Activated T-cell treated with anti-CD3 and anti-CD28 coated beads for 48 hours (primary cell): ENCODE measurements around the gene DNAH11.

ENCODE experiments used
- DNase-seq: peaks from one replicate; pipeline ENCODE4 v3.0.0-alpha.2; 2020; ENCODE audit warnings: low read depth

Gene DNAH11

DNA sequence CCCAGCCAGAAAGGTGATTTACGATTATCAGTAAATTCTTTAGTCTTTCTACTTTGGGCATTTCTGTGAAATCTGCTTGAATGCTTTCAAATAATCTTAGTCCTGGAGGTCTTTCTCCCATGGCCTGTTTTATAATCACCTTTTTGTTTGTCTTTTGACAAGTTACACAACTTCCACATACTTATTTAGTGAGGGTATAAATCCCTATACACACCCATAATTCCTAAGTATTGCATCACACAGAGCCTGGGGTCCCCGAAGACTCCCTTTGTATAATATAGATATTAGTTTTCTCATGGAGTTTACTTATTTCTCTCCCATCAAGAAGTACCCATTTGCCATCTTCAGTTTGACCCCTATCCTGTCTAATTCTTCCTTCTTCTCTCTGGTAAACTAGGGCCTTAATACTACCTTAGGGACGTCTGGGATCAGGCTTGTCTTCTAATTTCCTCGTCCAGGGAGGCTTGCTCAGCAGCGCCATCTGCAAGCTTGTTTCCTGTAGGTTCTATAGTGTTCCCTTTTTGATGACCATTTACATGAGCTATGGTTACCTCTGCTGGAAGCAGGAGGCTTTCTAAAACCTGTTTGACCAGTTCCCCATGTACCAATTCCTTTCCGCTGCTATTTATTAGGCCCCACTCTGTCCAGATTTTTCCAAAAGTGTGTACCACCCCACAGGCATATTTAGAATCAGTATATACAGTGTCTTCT lies 8.1 kb downstream of the DNAH11 start:
- DNase-seq = no peak

DNA sequence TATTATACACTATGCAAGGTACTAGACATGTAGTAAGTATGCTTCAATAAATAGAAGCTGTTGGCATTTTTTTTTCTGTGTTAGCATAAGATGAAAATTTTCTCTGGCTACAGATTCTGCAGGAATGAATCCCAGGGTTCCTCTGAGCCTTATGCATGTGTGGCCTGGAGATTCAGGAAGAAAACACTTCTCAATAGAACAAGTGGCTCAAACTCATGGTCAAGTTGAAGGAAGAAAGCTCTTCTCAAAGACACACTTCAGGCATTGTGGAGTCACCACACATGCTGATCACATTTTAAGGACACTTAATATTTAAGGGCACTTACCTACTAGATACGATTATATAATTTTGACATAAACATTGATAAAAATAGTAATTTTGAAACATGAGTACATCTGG lies 19.5 kb downstream of the DNAH11 start:
- no peak for DNase-seq

DNA sequence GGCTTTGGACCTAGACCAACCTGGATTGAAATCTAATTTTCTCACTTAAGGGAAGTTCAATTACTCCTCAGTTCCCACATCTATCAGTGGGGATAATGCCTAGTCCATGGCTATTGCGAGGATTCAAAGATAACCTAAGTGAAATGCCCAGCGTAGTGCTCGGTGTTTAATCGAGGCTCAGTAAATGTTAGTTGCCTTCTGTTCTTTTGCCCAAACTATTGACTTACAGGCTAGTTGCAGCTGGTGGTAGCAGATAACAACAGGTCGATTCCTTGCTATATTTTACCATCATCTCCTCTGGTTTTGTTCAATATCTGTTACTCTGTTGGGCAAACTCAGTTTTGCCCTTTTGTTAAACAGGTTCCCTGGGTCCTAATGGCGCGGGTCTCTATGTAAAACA lies 22.8 kb downstream of the DNAH11 start:
- DNase-seq = no peak

DNA sequence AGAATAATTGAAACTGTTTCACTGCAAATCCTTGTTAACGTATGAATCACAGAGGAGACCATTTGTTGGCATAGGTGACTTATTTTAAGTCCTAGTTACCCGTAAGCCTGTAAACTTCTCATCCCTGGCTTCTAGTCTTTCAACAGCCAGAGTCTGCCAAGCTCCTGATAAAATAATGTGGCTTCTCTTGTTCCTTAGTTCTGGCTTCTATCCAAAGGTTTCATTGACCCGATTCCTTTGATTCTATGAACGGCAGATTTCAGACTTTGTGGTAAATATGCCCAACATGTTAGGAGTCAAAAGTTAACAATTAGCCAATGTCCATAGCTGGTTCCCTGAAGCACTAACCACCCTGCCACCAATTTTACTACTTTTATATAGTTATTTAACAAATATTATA lies 23.3 kb downstream of the DNAH11 start:
- no peak for DNase-seq

DNA sequence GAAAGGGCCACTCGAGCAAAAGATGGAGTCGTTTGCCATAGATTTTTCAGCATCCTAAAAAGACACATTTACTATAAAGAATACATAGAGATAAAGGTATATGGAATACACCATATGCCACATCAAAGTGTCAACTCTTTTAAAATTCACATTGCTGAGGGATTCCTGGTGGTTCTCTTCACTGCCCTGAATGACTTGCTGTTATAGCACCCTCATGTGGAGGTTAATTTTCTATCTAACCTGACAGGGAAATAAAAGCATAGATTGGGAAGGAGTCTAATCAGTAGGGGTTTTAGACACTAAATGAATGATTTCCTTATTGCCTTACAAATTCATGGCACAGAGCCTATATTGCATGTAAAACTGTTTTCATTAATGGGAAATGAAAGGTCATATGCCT lies 25.9 kb downstream of the DNAH11 start:
- no peak for DNase-seq

DNA sequence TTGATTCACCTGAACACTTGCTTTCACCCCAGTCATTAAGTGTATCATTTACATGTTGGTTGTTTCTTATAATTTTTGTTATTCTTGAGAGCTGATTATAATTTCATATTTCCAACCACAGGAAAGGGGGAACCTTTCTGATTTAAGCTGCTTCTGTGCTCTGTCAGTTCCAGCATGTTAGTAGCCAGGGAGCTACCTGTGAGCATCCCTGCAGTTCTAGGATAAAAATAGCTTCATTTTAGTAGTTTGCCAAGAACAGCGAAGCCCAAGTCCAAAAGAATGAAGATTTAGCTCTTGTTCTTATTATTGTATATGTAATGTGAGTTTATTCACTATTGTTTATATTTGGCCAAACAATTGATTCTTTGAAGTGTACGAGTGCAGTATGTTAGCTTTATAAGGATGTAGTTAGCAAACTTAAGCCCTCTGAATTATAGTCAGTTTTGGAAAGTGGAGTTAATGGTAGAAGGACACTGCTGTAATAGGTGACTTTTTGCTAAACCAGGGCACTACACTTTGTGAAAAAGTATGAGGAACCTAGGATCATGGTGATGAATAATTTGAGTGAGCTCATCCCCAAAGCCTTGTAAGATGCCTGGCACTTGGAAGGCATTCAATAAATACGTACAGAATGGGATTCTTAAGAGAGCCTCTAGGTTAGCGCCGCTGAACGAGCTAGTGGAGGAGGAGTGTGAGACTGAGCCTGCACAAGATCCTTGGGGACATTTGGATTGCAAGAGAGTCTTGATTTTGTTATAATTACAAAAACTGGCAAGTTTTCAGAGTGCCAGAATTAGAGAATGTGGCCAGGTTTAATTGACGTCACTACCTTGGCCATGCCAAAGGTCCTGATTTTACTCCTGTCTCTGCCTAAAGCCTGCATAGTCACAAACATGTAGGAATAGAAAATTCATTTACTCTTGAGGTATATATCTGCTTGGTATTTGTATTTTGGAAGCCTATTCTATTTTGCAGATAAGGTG lies 29.8 kb downstream of the DNAH11 start:
- no peak for DNase-seq

DNA sequence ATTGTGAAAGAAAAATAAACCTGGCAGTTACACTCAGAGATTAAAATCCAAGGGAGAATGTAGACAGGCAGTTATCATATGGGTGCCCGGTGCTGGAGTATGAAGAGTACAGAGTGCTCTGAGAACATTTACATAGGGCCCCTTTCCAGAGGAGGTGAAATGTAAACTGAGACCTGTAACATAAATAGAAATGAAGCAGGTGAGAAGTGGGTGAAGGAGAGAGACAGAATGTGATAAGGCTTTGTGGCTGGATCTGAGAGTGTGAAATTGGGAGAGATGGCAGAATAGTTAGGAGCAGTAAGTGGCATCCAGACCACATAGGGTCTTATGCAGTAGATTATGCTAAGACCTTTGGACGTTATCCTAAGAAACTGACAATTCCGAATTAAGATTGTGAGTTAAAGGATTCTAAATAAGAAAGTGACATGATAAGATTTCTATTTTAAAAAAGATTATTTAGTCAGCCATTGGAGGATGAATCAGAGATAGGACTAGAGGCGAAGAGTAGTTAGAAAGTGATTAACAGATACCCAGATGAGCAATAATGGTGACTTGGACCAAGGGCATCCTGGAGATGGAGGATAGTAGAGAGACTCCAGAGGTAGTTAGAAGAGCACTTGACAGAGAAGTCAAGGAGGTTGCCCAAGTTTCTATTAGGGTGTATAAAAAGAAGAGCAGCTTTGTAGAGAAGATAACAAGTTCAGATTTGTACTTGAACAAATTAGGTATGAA lies 36.7 kb downstream of the DNAH11 start:
- no peak for DNase-seq

DNA sequence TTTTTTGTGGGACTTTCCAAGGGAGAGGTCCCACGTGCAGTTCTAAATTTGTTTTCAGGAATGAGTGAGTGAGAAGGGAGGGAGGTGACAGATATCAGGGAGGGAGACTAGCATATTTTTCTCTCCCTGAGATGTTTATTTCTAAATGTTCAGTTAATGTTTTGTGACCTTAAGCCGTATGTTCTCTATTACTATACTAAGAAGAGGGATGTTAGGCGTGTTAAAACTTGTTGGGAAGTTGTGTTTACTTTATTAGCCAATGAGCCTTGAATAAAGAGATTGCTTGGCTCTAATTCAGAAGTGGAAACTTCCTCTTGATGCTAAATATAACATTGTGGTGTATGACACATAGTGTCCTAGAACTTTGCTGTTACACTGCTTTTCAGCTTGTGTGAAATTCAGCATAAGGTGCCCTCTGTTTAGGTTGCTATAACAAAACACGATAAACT lies 37.3 kb downstream of the DNAH11 start:
- DNase-seq = no peak

DNA sequence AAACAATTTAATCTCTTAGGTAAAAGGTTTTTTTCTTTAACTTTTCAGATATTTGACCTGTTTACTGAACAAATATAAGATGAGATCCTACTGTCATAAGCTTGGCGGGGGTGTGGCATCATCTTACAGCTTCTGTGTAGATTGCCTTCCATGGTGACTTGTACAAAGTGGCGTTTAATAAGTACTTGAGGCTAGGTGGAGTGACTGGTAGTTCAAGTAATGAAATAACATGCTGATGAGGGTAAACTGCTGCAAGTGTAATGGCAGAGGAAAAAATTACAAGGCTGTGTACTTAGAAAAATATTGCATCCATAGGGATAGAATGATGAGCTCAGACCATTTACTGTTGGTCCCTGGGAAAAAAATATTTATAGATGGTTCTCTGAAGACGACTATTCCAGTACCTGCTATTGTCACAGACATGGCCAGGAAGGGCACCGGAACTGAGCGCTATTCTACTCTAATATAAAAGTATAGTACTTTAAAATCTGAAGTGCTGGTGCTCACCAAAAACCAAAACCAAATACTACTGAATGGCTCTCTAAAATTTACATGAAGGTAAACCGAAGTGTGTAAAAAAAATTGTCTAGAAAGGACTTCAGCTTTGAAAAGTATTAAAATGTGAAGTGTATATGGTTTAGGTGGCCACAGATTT lies 42.4 kb downstream of the DNAH11 start:
- DNase-seq = no peak

DNA sequence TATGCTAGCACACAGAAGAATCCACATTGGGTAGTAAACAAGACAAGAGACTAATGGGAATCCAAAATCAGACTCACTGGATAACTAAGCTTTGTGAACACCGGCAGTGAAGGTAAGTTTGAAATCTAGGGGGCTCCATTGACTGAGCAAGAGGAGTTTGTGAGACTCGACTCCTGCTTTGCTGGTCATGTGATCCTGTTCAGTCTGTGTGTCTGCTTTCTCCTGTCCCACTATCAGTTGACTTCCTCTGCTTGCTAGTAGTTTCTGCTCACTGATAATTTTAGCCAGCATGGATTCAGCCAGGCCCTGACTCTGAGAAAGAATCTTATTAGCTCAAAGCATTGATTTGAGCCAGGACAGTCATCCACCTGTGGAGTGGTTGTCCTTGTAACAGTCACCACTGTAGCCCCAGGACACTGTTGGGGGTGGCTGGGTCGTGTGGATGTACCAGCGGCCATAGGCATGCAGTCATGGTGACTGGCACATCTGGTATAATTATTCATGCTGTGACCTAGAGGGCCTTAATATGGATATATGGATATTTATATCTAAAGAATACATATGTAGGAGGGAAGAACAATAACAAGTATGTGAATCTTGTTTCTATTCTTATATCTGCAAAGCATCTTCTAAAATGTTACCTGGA lies 44.4 kb downstream of the DNAH11 start:
- DNase-seq = no peak

DNA sequence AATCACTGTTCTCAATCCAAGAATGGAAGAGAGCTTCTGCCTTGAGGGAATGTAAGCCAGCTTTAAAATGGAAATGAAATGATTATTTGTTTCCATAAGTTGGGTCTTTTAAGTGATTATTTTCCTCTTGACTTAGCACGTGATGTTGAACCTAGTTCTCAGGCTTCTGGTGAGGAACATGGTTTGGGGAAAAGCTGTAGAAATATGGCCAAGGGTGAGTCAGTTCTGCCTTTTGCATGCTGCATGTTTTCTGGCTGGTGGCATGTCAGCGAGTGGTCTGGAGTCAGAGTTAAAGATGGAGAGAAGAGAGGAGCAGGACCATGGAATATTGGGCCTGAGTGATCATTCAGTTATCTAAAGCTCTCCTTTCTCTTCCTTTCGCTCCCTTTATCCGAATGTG lies 54.0 kb downstream of the DNAH11 start:
- no peak for DNase-seq

DNA sequence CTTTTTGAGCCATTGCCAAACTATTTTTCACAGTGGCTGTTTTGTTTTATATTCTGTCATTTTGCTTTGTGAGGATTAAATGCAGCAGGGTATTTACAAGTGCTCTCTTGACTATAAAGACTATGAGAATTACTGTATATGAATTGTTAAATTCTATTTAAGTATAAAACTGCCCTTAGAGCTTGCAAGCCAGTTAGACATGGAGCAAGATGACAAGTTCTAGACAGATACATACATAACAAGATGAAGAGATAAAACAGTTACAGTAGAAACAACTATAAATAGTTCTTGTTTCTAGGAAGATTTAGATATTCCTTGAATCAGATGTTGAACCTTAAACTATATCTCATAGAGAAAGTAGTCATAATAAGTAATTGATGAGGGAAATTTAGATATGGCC lies 60.6 kb downstream of the DNAH11 start:
- no peak for DNase-seq

DNA sequence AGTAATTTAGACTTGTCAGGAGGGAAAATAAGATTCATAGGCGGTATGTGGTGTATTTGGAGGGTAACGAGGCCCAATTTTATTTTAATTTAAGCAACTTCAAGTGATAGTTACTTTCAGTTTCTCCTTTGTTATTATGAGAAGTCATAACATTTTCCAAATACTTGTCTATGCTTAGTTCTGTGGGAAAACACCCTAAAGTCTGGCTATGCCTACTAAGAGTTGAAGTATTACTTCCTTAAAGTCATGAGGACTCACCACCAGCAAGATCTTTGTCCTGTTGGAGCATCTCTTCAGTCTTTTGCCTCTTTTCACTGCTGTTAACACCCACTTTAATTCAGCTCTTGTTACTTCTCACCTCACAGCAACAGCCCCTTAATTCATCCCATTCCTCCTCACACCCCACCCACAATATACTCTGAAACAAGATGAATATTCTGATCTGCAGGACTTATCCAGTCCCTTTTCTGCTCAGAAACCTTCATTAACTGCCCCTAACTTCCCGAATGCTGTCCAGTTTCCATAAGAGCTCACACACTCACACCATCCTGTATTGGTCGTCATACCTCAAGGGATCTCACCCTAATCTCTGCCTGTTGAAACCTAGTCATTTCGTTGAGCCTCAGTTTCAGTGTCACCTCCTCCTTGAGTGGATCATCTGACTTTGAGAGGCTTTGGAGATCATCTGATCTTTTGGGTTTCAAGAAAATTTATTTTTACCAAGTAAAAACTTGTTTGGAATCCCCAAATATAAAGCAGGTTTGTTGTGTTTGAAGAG lies 61.3 kb downstream of the DNAH11 start:
- no peak for DNase-seq

DNA sequence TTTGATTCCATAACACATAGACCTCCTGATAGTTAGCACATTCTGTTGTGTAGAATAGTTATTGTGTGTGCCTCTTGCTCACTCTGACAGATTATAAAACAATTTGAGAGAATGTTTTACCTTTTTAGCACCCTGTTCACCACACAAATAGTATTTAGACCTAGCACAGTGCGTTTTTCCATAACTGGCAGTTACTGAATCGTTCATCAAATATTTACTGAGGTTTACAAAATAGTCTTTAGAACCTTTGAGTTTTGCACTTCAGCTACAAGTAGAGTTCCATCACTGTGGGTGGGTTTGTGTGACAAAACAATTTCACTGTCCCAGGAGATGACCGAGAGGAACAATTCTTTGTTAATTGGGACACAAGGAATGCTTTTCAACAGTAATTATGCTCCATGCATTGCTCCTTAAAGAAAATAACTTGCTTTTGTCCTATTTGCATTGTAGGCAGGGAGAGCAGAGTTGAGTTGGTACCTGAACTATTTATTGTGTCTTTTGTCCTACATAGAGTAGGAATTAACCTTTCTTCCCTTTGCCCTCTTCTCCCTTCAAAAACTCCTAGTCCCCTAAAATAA lies 62.3 kb downstream of the DNAH11 start:
- DNase-seq = no peak

DNA sequence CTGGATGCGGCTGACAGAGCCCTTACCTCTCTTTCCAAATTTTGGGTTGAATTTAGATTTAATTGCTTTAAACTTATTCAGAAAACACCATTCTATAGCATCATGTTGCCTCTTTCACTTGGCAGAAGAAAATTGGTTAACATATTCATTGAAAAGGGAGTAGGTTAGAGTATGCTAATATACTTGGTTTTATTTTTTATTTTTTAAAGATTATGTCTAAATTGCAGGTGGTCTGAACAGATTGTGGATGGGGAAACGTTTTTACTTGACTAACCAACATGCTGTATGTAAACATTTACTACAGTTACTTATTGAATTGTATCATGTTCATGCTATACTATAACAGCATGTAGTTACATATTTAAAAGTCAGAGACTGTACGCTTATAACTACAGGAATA lies 65.6 kb downstream of the DNAH11 start:
- DNase-seq = no peak

DNA sequence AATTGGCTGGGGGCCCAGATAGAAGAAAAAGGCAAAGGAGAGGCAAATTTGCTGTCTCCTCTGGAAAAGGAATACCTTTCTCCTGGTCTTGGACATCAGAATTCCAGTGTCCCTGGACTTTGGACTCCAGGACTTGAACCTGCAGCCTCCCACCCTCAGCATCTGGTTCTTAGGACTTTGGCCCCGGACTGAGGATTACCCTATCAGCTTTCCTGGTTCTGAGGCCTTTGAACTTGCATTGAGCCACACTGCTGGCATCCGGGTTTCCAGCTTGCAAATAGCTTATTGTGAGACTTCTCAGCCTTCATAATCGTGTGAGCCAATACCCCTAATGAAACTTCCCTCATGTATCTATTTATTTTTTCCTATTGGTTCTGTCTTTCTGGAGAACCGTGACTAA lies 68.3 kb downstream of the DNAH11 start:
- DNase-seq = no peak

DNA sequence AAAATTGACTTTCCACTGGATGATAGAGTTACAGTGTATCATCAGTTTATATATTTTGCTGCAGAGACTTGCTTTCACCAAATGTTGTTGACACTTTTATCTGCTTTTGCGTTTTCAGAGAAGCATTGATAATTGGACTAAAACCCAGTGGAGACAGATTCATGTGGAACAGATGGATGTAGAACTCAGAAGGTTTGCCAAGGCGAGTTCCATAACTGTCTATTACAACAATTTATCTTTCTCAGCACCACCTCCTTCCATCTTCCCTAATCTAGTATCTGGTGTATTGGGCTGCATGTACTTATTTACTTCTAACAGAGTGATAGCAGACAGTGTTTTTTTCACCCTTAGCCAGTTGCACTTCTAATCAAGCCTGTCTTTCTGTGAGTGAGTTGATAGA lies 73.3 kb downstream of the DNAH11 start:
- no peak for DNase-seq

DNA sequence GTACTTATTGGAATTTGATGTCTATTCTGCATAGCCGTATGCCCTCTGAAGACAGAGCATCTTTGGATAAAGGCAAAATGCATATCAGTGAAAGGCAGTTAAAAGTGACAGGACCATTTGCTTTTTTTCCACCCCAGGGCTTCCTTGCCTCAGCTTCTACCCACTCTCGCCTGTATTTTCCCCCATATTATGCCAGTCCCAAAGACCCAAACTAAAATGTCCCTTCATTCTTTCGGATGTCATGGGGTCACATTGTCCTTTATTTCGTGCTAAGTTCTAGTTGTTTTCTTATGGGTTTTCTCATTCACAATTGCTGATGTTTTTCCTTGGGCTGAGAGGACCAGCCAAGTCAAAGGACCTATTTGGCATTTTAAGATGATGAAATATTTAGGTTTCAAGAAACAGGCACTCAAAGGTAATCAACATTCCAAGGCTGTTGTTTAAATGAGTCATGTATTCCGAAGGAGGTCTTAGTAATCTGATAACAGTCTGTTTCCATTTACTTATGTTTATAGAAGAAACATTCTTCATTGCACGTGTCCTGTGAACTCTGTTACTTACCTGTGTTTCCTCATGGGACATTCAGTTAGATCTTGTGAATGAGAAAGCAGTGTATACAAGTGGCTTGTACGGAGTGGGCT lies 74.1 kb downstream of the DNAH11 start:
- no peak for DNase-seq

DNA sequence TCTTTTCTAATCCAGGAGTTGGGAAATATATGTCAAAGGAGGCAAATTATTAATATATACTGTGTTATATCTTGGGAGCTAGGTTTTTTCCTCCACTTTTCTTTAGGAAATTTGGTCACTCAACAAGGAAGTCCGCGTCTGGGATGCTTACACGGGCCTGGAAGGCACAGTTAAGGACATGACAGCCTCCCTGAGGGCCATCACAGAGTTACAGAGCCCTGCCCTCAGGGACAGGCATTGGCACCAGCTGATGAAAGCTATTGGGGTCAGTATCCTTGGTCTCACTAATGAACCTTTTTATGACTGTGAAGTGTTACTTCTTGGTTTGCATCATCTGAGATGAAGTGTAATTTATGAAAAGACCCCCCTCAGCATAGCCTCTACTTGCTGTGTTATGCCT lies 74.7 kb downstream of the DNAH11 start:
- DNase-seq = no peak

DNA sequence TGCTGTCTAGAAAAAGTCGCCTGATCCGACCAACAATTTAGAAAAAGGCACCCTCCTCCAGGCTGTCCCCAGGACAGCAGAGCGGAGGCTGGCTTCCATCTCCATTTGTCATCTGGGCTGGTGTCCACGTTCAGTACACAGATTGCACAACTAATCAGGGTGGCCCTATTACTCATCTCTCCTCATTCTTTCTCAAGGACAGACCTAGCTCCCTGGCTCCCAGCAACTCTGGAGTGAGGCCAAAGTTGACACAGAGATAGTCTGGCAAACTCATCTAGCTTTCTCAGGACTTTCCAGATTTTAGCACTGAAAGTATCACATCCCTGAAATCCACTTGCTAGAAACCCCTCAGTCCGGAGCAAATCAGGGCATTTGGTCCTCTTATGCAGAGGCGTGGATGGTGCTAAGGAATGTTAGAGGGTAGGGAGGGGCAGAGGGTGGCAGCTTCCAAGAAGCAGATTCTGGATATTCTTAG lies 75.1 kb downstream of the DNAH11 start:
- no peak for DNase-seq
